OCI-LY1 (cell line): ENCODE data around the gene SUGCT.

Source experiments
- EZH2 ChIP-seq: fragments of 200-600 bp; sonication (generic), shearing (Covaris generic); IDR thresholded peaks from 2 replicates; pipeline ENCODE4 v1.8.0; 2017; ENCODE audit warnings: borderline replicate concordance, mixed run types, mild to moderate bottlenecking, antibody characterized with exemption, low read length, moderate library complexity, mixed read lengths
- TF ChIP-seq, protein P1 (sequence below): fragments of 200-600 bp; sonication (generic), shearing (Covaris generic); IDR thresholded peaks from 2 replicates; pipeline ENCODE4 v1.5.1; 2017; ENCODE audit warnings: mild to moderate bottlenecking, antibody characterized with exemption, low read length, moderate library complexity, mixed read lengths

DNA sequence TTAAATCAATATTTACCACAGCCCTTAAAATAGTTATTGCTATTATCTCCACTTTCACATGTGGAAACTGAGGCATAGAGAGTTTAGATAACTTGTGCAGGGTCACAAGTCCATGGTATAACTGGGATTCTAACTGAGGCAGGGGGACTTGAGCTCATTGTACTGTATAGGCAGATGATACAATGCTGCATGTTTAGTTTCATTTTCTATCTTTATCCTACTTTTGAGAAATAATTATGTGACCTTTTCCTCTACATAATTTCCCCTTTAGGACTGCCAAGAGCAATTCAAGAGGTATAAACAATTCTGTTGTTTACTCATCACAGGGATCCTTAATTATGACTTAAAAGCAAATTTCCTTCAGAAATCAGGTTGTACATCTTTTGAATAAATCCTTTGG lies 193.1 kb downstream of the SUGCT start:
- TF ChIP-seq, protein P1, sequence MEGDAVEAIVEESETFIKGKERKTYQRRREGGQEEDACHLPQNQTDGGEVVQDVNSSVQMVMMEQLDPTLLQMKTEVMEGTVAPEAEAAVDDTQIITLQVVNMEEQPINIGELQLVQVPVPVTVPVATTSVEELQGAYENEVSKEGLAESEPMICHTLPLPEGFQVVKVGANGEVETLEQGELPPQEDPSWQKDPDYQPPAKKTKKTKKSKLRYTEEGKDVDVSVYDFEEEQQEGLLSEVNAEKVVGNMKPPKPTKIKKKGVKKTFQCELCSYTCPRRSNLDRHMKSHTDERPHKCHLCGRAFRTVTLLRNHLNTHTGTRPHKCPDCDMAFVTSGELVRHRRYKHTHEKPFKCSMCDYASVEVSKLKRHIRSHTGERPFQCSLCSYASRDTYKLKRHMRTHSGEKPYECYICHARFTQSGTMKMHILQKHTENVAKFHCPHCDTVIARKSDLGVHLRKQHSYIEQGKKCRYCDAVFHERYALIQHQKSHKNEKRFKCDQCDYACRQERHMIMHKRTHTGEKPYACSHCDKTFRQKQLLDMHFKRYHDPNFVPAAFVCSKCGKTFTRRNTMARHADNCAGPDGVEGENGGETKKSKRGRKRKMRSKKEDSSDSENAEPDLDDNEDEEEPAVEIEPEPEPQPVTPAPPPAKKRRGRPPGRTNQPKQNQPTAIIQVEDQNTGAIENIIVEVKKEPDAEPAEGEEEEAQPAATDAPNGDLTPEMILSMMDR = no peak
- no peak for TF ChIP-seq EZH2
